Measurements from ENCODE around the gene DAG1.
"Not testable (repeated sequence)": the region's sequence is repeated elsewhere in the genome, so short reads cannot be mapped to it uniquely, and the experiment has no call there.

Gene DAG1

DNA sequence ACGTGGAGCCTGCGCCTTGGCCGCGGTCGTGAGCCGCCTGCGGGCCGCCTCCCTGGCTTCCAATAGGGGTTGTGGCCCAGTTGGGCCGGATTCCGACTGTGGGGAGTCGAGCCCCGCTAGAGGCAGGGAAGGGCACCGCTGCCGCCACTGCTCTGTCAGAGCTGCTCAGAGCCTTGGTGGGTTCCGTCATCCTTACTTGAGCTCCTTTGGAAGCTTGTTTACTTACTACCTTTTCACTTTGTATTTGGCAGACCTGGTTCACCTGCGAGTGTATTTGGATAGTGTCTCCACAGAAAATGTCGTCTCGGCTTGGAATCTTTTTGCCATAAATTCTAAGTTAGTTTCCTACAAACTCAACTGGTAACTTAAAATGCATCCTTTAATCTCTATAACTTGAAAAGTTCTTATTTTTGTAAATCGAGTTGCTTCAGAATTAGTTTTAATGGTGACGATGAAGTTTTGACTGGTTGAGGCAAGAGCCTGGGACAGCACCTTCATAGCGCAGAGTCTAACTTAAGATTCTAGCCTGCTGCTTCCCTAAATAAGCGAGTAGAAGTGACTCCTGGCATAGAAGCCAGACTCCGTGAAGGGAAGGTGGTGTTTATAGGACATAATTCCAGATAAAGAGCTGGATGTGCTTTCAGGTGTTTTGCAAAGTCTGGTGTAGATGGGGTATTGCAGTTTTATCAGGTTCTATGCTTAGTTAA lies 800 bp downstream of the DAG1 start:
- no peak for DNase-seq

DNA sequence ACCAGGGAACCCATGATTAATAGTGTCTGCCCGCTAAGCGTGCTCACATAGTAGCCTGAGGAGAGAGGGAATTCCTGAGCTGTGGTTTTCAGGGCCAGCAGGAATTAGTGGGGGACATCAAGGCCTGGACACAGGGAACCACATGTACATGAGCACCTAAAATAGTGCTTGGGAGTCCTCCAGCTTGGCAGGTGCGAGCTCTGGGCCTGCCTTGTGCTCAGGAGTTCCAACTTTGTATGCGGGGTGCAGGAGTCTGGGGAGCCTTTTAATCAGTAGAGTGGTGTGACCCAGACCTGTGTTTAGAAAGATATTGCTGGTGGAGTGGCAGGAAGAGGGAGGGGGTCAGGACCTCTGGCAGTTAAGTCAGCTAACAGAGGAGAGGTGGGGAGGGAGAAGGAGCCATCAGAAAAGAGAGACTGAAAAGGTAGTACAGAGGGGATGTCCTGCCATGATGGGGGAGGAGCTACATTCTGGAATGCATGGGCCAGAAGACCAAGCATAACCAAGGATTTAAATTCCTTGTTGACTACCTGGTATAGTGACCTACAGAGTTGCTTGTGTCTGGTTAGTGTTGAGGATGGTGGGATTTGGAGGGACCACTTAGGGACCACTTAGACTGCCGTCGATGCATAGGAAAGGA lies 1.9 kb downstream of the DAG1 start:
- no peak for DNase-seq

DNA sequence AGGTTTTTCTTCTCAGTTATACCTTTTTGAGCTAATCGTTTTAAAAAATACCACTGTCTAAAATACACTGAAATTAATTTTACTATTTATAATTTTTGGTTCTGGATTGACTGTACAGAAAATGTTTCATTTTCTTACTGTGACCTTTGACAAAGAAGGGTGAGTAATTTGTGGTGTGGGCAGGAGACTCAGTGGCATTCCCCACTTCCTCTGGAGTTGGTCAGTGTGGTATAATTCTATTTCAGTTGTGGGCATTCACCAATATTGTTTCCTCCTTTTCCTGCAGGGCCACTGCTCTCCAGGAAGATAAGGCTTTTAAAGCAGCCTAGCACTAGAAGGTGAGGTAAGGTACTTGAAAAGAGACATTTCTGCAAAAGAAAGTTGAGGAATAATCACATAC lies 6.5 kb downstream of the DAG1 start:
- DNase-seq: no peak

DNA sequence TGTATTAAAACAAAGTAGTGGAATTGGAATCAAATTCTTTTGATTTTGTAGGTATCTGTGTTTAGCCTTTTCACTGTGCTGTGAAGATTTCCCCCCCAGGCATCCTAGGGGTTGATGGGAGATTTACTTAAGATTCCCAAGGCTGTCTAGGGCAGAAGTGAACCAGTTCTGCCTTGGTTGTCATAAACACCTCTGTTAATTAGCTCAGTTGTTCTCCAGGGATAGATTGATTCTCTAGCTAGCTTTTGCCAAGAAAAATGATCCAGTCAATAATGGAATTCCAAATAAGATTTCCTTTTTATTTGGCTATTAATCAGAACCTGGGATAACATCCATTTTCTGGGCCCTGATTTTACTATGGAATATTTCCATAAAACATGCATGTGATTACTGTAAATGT lies 12.7 kb downstream of the DAG1 start:
- no peak for DNase-seq

DNA sequence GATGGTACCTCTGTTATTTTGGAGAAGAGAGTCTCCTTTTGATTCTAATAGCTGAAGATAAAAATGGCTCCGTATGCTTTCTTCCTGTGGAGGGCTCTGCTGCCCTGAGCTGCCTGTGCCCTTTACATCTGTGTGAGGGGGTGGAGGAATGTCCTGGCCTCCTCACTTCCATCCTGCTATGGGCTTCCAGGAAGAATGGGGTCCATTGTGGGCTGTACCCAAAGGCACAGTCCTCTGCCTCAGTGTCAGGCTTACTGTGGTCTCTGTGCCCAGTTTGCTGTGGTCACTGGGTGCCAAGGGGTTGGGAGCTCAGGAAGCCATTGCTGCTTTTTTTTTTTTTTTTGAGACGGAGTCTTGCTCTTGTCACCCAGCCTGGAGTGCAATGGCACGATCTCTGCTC lies 14.4 kb downstream of the DAG1 start:
- no peak for DNase-seq

DNA sequence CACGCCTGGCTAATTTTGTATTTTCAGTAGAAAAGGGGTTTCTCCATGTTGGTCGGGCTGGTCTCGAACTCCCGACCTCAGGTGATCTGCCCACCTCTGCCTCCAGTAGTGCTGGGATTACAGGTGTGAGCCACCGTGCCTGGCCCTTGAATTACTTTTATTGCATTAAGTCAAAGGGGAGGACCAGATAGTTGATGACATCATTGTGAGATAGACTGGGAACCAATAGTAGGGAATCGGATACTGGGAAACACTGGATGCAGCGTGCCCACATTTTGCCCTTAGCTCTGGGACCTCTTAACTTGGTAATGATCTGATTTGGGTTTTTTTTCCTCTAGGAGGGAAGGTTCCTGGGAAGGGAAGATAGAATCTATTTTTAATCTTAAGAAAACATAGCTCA lies 19.2 kb downstream of the DAG1 start:
- DNase-seq: no peak

DNA sequence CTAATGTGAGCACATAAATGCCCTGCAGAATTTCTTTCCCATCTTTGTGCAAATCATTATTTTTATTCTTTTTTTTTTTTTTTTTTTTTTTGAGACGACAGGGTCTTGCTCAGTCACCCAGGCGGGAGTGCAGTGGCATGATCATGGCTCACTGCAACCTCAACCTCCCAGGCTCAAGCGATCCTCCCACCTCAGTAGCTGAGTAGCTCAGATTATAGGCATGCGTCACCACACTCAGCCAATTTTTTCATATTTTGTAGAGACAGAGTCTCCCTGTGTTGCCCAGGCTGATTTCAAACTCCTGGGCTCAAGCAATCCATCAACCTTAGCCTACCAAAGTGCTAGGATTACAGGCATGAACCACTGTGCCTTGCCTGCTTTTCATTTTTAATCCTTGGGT lies 22.9 kb downstream of the DAG1 start:
- DNase-seq: no peak

DNA sequence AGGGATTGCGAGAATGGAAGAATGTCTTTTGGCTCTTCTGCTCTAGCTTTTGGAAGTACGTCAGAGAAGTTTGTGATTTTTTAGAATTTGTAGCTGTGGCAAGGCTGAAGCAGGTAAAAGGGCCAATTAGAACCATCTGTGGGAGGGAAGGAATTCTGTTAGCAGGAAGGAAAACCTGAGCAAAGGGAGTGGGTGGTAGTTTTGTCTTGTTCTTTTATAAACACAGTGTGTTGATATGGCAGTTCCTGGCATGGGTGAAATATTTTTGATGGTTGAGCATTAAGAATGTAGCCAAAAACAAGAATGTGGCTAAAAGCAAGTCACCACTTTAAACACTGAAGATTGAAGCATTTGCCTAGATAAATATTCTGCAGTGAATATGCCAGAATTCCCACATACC lies 23.8 kb downstream of the DAG1 start:
- no peak for DNase-seq

DNA sequence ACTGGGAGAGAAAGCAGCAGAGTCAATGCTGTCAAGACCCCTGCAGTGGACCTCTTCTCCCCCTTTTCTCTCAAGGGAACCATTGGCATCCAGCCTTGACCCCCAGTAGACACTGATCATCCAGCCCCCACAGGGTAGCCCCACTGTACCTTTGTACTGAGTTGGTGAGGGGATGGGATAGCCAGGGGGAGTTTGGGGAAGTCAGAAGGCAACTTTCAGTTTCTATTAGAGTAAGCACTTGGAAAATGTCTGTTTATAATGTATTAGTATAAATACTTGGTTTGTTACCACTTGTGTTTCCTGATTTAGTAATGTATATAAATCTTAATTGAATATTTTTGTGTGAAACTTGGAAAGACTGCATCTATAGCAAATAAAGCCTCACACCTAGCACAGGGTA lies 25.0 kb downstream of the DAG1 start:
- DNase-seq: no peak

DNA sequence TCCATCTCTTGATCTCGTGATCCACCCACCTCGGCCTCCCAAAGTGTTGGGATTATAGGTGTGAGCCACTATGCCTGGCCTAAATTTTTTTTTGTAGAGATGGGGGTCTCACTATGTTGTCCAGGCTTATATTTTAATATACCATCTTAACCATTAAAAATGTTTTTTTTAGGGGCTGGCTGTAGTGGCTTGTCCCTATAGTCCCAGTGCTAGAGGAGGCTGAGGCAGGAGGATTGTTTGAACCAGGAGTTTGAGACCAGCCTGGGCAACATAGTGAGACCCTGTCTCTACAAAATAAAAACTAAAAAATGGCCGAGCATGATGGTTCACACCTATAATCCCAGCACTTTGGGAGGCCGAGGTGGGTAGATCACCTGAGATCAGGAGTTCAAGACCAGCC lies 26.8 kb downstream of the DAG1 start:
- DNase-seq: not testable (repeated sequence)

DNA sequence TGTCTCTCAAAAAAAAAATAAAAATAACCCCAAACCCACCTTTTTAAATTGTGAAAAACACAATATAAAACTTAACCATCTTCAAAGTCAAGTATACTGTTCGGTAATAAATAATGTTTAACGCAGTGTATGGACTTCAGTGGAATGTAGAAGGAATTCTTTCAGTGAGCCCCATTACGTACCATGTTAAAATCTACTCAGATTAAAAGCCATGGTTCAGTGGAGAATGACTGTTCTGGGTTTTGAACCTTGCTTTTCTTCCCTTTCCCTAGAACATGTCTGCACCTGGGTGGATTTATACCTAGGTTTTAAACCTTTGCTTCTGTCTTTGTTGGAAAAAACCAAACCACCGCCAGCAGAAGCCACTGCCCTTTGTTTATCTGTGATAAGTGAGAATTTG lies 27.5 kb downstream of the DAG1 start:
- DNase-seq: no peak

DNA sequence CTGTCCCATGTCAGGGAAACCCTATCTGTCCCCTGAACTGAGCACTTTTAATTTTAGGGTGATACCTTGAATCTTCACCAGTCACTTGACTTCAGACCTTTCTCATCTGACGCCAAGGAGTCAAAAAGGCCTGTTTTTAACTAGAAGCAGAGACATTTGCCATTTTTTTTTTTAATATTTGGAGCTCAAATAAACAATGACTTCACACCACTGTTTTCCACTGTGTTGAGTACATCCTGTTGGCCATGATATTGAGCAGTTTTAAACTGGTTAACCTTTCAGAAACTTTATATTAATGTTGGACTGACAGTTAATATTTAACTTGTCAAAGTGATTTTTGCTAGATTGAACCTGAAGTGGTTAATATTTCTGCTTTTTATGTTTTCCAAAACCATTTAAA lies 28.2 kb downstream of the DAG1 start:
- no peak for DNase-seq

DNA sequence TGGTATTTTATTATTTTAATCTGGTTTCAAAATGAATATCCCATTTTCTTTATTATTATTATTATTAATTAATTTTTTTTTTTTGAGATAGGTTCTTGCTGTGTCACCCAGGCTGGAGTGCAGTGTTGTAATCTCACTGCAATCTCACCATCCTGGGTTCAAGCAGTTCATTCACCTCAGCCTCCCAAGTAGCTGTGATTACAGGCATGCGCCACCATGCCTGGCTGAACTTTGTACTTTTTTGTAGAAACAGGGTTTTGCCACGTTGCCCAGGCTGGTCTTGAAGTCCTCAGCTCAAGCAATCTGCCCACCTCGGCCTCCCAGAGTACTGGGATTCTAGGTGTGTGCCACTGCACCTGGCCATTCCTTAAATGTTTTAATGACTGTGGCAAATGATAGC lies 28.6 kb downstream of the DAG1 start:
- DNase-seq: no peak

DNA sequence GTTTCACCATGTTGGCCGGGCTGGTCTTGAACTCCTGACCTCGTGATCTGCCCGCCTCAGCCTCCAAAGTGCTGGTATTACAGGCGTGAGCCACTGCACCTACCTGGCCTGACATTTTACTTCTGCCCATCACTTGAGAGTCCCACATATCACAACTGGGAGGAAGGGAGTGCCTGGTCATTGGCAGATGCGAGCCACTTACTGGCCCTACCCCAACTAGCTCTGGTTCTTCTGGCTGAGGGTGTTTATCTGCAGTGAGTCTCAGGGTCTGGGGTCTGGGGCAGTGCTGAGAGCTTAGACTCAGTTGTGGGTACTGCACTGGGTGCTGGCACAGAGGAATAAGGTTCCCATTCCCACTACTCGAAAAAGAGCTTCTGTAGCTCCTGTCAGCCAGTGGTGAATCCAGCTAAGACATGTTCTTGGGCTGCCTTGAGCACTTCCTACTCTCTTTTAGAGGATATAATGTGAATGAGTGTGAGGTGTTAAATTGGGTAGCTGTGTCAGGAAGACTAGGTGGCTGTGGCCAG lies 30.2 kb downstream of the DAG1 start:
- DNase-seq: no peak

DNA sequence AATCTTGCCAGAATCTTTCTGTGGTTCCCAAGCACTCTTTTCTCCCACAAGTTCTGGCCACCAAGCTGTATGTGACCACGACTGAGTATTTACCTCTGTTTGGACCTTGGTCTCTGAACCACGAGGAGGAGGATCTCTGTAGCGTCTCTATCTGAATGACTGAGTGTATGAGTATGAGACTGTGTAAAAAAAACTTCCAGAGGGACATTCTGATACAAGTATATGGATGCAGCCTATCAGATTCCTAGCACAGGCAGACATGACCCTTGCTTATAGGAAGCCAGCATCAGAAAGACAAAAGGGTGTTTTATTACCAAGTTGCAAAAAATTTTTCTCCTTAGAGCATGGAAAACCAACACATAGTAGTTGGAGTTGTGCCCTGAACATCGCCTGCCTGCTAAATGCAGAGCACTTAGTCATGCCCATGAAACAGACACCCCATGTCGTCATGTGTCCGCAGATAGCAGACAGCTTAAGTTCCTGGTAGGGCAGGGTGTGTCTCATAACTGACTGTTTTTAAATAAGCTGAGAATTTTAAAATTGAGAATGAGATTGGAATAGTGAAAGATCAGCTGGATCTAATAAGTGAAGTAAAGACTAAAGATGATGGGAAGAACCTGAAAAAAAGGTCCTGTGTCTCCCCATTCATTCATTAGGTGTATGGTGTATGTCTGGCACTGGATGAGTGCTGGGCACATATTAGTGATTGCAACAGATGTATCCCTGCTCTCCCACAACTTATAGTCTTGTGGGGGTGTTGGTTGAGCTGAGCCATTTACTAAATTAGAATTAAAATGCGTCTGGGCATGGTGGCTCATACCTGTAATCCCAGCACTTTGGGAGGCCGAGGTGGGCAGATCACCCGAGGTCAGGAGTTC lies 30.9 kb downstream of the DAG1 start:
- no peak for DNase-seq

DNA sequence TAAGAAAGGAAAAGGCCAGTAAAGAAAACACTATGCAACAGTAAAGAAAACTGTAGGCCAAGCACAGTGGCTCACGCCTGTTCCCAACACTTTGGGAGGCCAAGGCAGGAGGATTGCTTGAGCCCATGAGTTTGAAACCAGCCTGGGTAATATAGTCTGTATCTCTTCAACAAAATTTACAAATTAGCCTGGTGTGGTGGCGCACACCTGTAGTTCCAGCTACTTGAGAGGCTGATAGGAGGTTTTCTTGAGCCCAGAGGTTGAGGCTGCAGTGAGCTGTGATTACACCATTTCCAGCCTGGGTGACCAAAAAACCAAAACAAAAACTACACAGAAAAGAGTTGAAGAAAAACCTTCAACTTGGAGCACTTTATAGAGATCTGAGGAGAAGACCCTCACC lies 31.8 kb downstream of the DAG1 start:
- DNase-seq: no peak

DNA sequence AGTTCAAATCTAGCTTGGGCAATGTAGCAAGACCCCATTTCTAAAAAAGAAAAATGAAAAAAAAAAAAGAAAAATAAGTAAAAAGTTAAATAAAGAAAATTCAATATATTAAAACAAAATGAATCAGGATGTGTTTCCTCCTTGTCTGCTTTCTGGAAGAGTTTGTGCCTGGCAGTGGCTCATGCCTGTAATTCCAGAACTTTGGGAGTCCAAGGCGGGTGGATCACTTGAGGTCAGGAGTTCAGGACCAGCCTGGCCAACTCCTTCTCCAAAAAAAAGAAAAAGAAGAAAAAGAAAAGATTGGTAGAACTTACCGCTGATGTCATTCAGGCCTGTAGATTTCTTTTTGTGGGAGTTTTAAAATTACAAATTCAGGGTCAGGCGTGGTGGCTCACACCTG lies 36.8 kb downstream of the DAG1 start:
- no peak for DNase-seq

DNA sequence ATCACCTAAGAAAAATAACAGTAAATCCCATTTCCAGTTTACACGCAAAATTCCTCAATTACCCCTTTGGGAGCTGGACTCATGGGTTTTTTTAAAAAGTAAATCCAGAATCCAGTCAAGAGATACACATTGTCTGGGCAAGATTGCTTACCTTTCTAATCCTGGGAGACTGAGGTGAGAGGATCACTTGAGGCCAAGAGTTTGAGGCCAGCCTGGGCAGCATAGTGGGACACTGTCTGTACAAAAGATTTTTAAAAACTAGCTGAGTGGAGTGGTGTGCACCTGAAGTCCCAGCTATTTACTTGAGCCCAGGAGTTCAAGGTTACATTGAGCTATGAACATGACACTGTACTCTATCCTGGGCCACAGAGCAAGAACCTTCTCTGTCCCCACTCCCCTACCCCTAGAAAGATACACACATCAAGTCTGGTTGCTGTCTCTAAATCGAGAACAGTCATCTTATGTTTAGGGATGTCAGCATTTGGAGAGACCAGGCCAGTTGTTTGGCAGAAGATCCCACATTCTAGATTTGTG lies 39.0 kb downstream of the DAG1 start:
- DNase-seq: no peak

DNA sequence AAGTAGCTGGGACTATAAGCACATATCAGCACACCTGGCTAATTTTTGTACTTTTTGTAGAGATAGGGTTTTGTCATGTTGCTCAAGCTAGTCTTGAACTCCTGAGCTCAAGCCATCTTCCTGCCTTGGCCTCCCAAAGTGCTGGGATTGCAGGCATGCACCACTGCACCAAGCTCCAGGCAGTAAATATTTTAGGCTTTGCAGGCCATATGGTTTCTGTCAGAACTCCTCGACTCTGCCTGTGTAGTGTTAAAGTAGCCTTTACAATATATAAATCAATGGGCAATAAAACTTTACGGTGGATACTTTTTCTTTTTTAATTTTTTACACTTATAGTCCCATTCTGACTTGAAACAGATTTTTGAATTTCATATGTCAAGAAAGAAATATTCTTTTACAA lies 41.6 kb downstream of the DAG1 start:
- DNase-seq: no peak

DNA sequence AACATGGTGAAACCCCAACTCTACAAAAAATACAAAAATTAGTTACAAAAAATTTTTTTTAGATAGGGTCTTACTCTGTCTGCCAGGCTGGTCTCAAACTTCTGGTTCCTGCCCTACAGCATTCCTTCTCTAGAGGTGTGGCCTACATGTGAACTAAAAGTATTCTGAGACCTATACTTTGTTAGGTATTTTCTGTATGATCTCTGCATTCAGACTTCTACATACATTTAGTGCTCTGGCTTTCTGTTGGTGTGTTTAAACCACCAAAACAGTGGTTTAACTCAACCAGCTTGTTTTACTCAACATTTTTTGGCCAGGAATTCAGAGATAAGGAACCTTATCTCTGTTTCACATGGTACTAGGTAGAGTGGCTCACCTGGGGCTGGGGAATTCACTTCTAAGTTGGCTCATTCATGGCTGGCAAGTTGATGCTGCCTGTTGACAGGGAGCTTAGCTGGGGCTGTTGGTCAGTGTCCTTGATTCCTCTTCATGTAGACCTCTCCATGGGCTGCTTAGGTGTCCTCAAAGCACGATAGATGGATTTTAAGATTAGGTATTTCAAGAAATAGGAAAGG lies 42.8 kb downstream of the DAG1 start:
- DNase-seq: no peak

DNA sequence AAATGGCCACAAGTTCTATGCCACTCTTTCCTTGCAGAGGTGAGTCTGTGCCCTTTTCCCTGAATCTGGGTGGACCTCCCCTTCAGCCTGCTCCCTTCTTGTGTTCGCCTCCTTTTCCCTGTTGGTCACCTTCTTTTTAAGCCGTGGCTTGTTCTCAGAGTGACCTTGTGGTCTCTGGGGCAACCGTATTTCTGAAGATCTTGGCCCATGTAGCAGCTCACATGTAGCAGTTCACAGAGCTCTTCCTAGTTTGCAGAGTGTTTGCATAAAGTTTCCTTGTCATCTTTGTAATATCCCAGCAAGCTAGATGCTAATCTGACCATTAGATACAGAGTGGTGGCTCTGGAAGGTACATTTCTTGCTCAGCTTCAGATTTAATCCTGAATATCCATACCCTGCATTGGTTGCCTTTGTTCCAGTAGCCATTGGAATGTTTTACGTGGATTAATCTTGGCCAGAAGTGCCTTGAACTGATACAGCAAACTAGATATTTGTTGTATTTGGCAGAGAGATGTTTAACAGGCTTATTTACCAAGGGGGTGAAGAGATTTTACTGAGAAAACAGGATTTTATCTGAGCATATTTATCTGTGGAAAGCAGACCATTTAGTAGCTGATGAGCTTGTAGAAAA lies 43.5 kb downstream of the DAG1 start:
- DNase-seq: no peak

DNA sequence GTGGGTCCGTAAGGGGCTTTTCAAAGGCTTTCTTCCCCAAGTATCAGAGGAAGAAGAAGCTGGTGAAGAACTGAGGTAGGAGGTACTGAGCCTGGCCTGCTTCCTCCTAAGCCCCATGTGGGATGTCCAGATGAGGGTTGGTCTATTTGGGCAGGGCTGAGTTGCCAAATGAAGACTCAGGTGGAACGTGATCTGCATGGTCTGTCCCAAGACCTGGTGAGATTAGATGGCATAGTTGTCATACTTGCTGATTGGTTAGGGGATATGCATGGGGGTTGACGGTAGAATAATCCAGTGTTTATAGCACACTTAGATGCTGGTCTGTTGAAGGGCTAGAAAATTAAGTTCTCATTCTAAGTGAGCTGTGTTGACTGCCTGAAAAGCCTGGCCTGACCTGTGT lies 47.9 kb downstream of the DAG1 start:
- no peak for DNase-seq

DNA sequence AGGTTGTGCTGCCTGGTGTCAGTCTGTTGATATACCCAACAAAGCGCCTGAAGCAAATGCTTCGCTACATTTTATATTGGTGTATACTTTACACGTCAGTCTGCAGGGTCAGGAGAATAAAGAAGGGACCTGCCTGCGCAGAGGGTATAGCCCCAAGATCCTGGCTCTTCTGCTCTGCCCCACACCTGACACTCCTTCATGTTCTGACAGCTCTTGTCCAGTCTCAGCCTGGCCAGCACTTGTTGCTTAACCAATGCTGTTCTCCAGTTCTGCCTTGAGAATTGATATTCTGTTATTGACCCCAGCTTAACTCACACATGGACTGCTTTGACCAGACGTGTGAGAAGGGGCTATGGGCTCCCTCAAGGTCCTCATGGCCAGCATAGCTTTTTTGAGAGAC lies 48.4 kb downstream of the DAG1 start:
- DNase-seq: no peak

All from activated CD4-positive, alpha-beta T cell treated with anti-CD3 and anti-CD28 coated beads, Interleukin-2, amount 50 U/mL, for 1 hour (primary cell).